HepG2 (cell line): ENCODE results near the gene CD46. TPM values are rescaled to one million over a fixed set of nuclear protein-coding genes. Genes with fewer than 3 reads are reported as not detected.

ENCODE experiments used
- BCL6 ChIP-seq: IDR thresholded peaks from 2 replicates; pipeline ENCODE4 v1.6.1; 2016; ENCODE audit warnings: missing genetic modification reagents, missing compliant biosample characterization
- CAMTA2 ChIP-seq: sonication (generic); formaldehyde crosslinking; IDR thresholded peaks from 2 replicates; pipeline ENCODE4 v1.4.0; 2020; ENCODE audit warnings: mild to moderate bottlenecking, missing genetic modification reagents, borderline replicate concordance
- CBX5 ChIP-seq: sonication (generic); formaldehyde crosslinking; IDR thresholded peaks from 2 replicates; pipeline ENCODE4 v1.4.0; 2020; ENCODE audit warnings: missing genetic modification reagents, borderline replicate concordance
- CHD4 ChIP-seq: fragments of 200-600 bp; sonication (generic); IDR thresholded peaks from 2 replicates; pipeline ENCODE4 v1.7.0; 2017; ENCODE audit warnings: mild to moderate bottlenecking, low read length, borderline replicate concordance
- EEA1 ChIP-seq: sonication (generic); formaldehyde crosslinking; IDR thresholded peaks from 2 replicates; pipeline ENCODE4 v1.5.1; 2020; ENCODE audit warnings: mild to moderate bottlenecking, missing genetic modification reagents, borderline replicate concordance
- FOXO1 ChIP-seq: sonication (generic); formaldehyde crosslinking; IDR thresholded peaks from 2 replicates; pipeline ENCODE4 v1.4.0; 2020; ENCODE audit warnings: missing genetic modification reagents
- FOXP1 ChIP-seq, 2 experiments: fragments of 450-650 bp in 1 of 2; IDR thresholded peaks; 2 replicates each; pipeline ENCODE4 v1.6.1; 2017 to 2018; ENCODE audit warnings: antibody characterized with exemption in 1 of 2
- GPN1 ChIP-seq: sonication (generic); formaldehyde crosslinking; IDR thresholded peaks from 2 replicates; pipeline ENCODE4 v1.5.1; 2020; ENCODE audit warnings: missing genetic modification reagents, borderline replicate concordance
- HDAC2 ChIP-seq: sonication (generic); formaldehyde crosslinking; IDR thresholded peaks from 2 replicates; pipeline ENCODE4 v1.4.0; 2020; ENCODE audit warnings: missing genetic modification reagents
- HIC2 ChIP-seq: sonication (generic); formaldehyde crosslinking; IDR thresholded peaks from 2 replicates; pipeline ENCODE4 v1.9.0; 2022; ENCODE audit warnings: low read depth, missing genetic modification reagents
- NFRKB ChIP-seq: fragments of 450-650 bp; IDR thresholded peaks from 2 replicates; pipeline ENCODE4 v1.6.1; 2017
- NR2F6 ChIP-seq, 2 experiments: IDR thresholded peaks; 2 replicates each; pipeline ENCODE4 v1.6.1; 2016; ENCODE audit warnings: antibody characterized with exemption in 1 of 2, mild to moderate bottlenecking in 1 of 2
- PRDM15 ChIP-seq: sonication (generic); formaldehyde crosslinking; IDR thresholded peaks from 2 replicates; pipeline ENCODE4 v1.4.0; 2020; ENCODE audit warnings: missing genetic modification reagents
- RCOR2 ChIP-seq: IDR thresholded peaks from 2 replicates; pipeline ENCODE4 v1.6.1; 2016; ENCODE audit warnings: missing biosample characterization, missing genetic modification reagents
- REL ChIP-seq: sonication (generic); formaldehyde crosslinking; conservative IDR thresholded peaks from 2 replicates; pipeline ENCODE4 v1.8.0; 2022; ENCODE audit warnings: mild to moderate bottlenecking, missing genetic modification reagents, moderate library complexity
- SAFB2 ChIP-seq: sonication (generic); formaldehyde crosslinking; IDR thresholded peaks from 2 replicates; pipeline ENCODE4 v1.5.1; 2020; ENCODE audit warnings: missing genetic modification reagents, low read depth, mild to moderate bottlenecking, borderline replicate concordance
- SNRNP70 ChIP-seq: fragments of 200-400 bp; formaldehyde crosslinking; IDR thresholded peaks from 2 replicates; pipeline ENCODE4 v1.6.1; 2017; ENCODE audit warnings: mild to moderate bottlenecking, low read depth, low read length, moderate library complexity
- SRSF1 ChIP-seq: fragments of 200-400 bp; formaldehyde crosslinking; optimal IDR thresholded peaks from 2 replicates; pipeline ENCODE3; 2017; ENCODE audit warnings: mild to moderate bottlenecking, low read depth, low read length, moderate library complexity
- STAT5B ChIP-seq: sonication (generic); formaldehyde crosslinking; IDR thresholded peaks from 2 replicates; pipeline ENCODE4 v1.4.0; 2020; ENCODE audit warnings: missing genetic modification reagents
- XBP1 ChIP-seq: sonication (generic); formaldehyde crosslinking; IDR thresholded peaks from 2 replicates; pipeline ENCODE4 v1.5.0; 2020; ENCODE audit warnings: missing genetic modification reagents
- ZFY ChIP-seq: sonication (generic); formaldehyde crosslinking; IDR thresholded peaks from 2 replicates; pipeline ENCODE4 v1.4.0; 2020; ENCODE audit warnings: missing genetic modification reagents
- ZNF350 ChIP-seq: sonication (generic); formaldehyde crosslinking; IDR thresholded peaks from 2 replicates; pipeline ENCODE4 v1.4.0; 2020; ENCODE audit warnings: mild to moderate bottlenecking, low read depth, missing genetic modification reagents, borderline replicate concordance
- ZNF740 ChIP-seq: sonication (generic); formaldehyde crosslinking; IDR thresholded peaks from 2 replicates; pipeline ENCODE4 v1.4.0; 2020; ENCODE audit warnings: missing genetic modification reagents
- ZNF775 ChIP-seq: sonication (generic); formaldehyde crosslinking; IDR thresholded peaks from 2 replicates; pipeline ENCODE4 v1.4.0; 2020; ENCODE audit warnings: missing genetic modification reagents, mild to moderate bottlenecking, moderate library complexity, borderline replicate concordance
- ZNF777 ChIP-seq: sonication (generic); formaldehyde crosslinking; IDR thresholded peaks from 2 replicates; pipeline ENCODE4 v1.4.0; 2020; ENCODE audit warnings: missing genetic modification reagents
- ZNF891 ChIP-seq: sonication (generic); formaldehyde crosslinking; IDR thresholded peaks from 2 replicates; pipeline ENCODE4 v1.5.0; 2020; ENCODE audit warnings: mild to moderate bottlenecking, missing genetic modification reagents
- polyA plus RNA-seq, 8 experiments: library from polyadenylated mRNA; depleted of rRNA in 3 of 8; stranded (reverse) in 7 of 8; unstranded in 1 of 8; fragments of >200 nt; fragmentation: Illumina TruSeq in 4 of 8; extraction: Trizol in 4 of 8; gene quantifications; 2 replicates each; pipeline versions ENCODE4 v1.2.1 to v1.2.3, GENCODE V29; 2011 to 2016; ENCODE audit warnings: low read depth in 4 of 8, missing spikeins in 1 of 8, mixed read lengths in 1 of 8; ENCODE audit not compliant: insufficient read depth in 1 of 8
- total RNA-seq, 5 experiments: library from RNA; depleted of rRNA; stranded (reverse); fragments of >200 nt; fragmentation: Illumina TruSeq; extraction: Trizol; gene quantifications; 2 replicates each; pipeline ENCODE4 v1.2.3, GENCODE V29; 2016; ENCODE audit warnings: low read depth in 1 of 5

The CD46 gene
- total and polyA plus RNA-seq, 2 of the 13 experiments (the other 11 are each of a cell fraction or from before 2014, with no cell fraction given) = 130 to 277 TPM

GRCh38 chr1:207823880-207824566 is 72.2 kb downstream of the CD46 start (continued):
- TF ChIP-seq EEA1 (CRISPR knock-in tag) = no peak
- TF ChIP-seq HIC2 = peak; percentile 89
- TF ChIP-seq CBX5 (CRISPR knock-in tag) = no peak; the same call in 1 of the 2 replicates
- TF ChIP-seq XBP1 (CRISPR knock-in tag) = no peak
- TF ChIP-seq NR2F6 (IDR thresholded peaks at IDR 0.05) = no peak
- peak; percentile 35; the same call in 1 of the 2 replicates for TF ChIP-seq NR2F6 (CRISPR knock-in tag; IDR thresholded peaks at IDR 0.05)
- no peak for TF ChIP-seq FOXP1 (IDR thresholded peaks at IDR 0.05)
- no peak for TF ChIP-seq FOXP1 (CRISPR knock-in tag; IDR thresholded peaks at IDR 0.05)
- TF ChIP-seq REL = no peak
- no peak for TF ChIP-seq ZNF775 (CRISPR knock-in tag)
- TF ChIP-seq BCL6 (CRISPR knock-in tag) = 0 out of 2 replicates have a peak, but pooled peaks have one; percentile 8
- no peak for TF ChIP-seq SRSF1
- TF ChIP-seq ZNF350 = no peak
- TF ChIP-seq ZFY = peak; percentile 45
- TF ChIP-seq NFRKB = no peak
- peak; percentile 55; the same call in 1 of the 2 replicates for TF ChIP-seq HDAC2 (CRISPR knock-in tag)
- TF ChIP-seq ZNF891 (CRISPR knock-in tag) = no peak; the same call in 1 of the 2 replicates
- no peak for TF ChIP-seq SNRNP70
- TF ChIP-seq FOXO1 (CRISPR knock-in tag) = 0 out of 2 replicates have a peak, but pooled peaks have one; percentile 20
- no peak for TF ChIP-seq PRDM15 (CRISPR knock-in tag)
- no peak for TF ChIP-seq STAT5B (CRISPR knock-in tag)
- TF ChIP-seq RCOR2 = no peak
- peak; percentile 22; the same call in 1 of the 2 replicates for TF ChIP-seq CHD4
- no peak for TF ChIP-seq SAFB2 (CRISPR knock-in tag)
- no peak for TF ChIP-seq GPN1 (CRISPR knock-in tag)
- no peak for TF ChIP-seq ZNF777
- TF ChIP-seq CAMTA2 (CRISPR knock-in tag) = no peak
- TF ChIP-seq ZNF740 (CRISPR knock-in tag) = no peak
